K562 (cell line): Measurements from ENCODE around the gene C8A.

Experiments used
- CTCF ChIP-seq, 3 experiments: IDR thresholded peaks in 2 of 3; conservative IDR thresholded peaks in 1 of 3; 2 replicates each; pipeline ENCODE4 v1.5.1; 2011 to 2012; ENCODE audit warnings: low read length in 3 of 3, mild to moderate bottlenecking in 3 of 3, control low read depth in 2 of 3, improper control_type of control experiment in 1 of 3, inconsistent platforms in 1 of 3, low read depth in 1 of 3, mixed read lengths in 1 of 3, moderate library complexity in 1 of 3; ENCODE audit not compliant: insufficient read depth in 2 of 3
- DACH1 ChIP-seq: fragments of 450-650 bp; IDR thresholded peaks from 2 replicates; pipeline ENCODE4 v1.6.1; 2018; ENCODE audit not compliant: partially characterized antibody
- ELK1 ChIP-seq: sonication (generic); formaldehyde crosslinking; IDR thresholded peaks from 2 replicates; pipeline ENCODE4 v1.8.1; 2022; ENCODE audit warnings: missing genetic modification reagents
- EZH2 ChIP-seq: IDR thresholded peaks from 2 replicates; pipeline ENCODE4 v1.6.1; 2012; ENCODE audit warnings: low read depth, mild to moderate bottlenecking, inconsistent platforms, low read length, borderline replicate concordance
- LCOR ChIP-seq: sonication (generic); formaldehyde crosslinking; IDR thresholded peaks from 2 replicates; pipeline ENCODE4 v1.8.0; 2022; ENCODE audit warnings: mild to moderate bottlenecking, missing genetic modification reagents
- NEUROD1 ChIP-seq: fragments of 150-350 bp; IDR thresholded peaks from 2 replicates; pipeline ENCODE4 v1.6.1; 2014; ENCODE audit warnings: borderline replicate concordance, low read length, low read depth; ENCODE audit not compliant: partially characterized antibody
- NKRF ChIP-seq: fragments of 450-650 bp; IDR thresholded peaks from 2 replicates; pipeline ENCODE4 v1.6.1; 2016; ENCODE audit warnings: borderline replicate concordance
- POLR2A ChIP-seq: fragments of 450-650 bp; conservative IDR thresholded peaks from 2 replicates; pipeline ENCODE4 v1.6.1; 2016
- PYGO2 ChIP-seq: fragments of 450-650 bp; IDR thresholded peaks from 2 replicates; pipeline ENCODE4 v1.6.1; 2016; ENCODE audit warnings: mild to moderate bottlenecking, missing genetic modification characterization, moderate library complexity, missing compliant biosample characterization
- RBM22 ChIP-seq: fragments of 200-400 bp; formaldehyde crosslinking; IDR thresholded peaks from 2 replicates; pipeline ENCODE4 v1.6.1; 2018; ENCODE audit warnings: low read length, low read depth; ENCODE audit not compliant: poor library complexity, severe bottlenecking
- TAF15 ChIP-seq: fragments of 200-400 bp; formaldehyde crosslinking; IDR thresholded peaks from 2 replicates; pipeline ENCODE4 v1.6.1; 2017; ENCODE audit warnings: mild to moderate bottlenecking, low read depth, low read length, moderate library complexity
- ZBTB1 ChIP-seq: sonication (generic); formaldehyde crosslinking; IDR thresholded peaks from 2 replicates; pipeline ENCODE4 v1.8.1; 2023; ENCODE audit warnings: missing genetic modification reagents, low read depth, mild to moderate bottlenecking, borderline replicate concordance
- ZFP1 ChIP-seq: fragments of 450-650 bp; formaldehyde crosslinking; IDR thresholded peaks from 2 replicates; pipeline ENCODE4 v1.4.0; 2020; ENCODE audit warnings: mild to moderate bottlenecking, mixed read lengths
- ZNF143 ChIP-seq: sonication (generic); formaldehyde crosslinking; IDR thresholded peaks from 2 replicates; pipeline ENCODE4 v1.9.0; 2022; ENCODE audit warnings: mild to moderate bottlenecking, missing genetic modification reagents

- no peak for TF ChIP-seq CTCF (IDR thresholded peaks at IDR 0.05 in 2 of 3, conservative IDR thresholded peaks at IDR 0.05 in 1 of 3; ENCODE audit: insufficient read depth in 2 of 3, low read depth in 1 of 3, low read length in 3 of 3)
- TF ChIP-seq ZFP1 (CRISPR knock-in tag), result no peak
- no peak for TF ChIP-seq ZBTB1 (CRISPR knock-in tag)
- TF ChIP-seq PYGO2 (tag), result no peak
- no peak for TF ChIP-seq NEUROD1
- TF ChIP-seq NKRF, result no peak
- no peak for TF ChIP-seq ELK1 (CRISPR knock-in tag)
- TF ChIP-seq EZH2, result no peak
- no peak for TF ChIP-seq LCOR (CRISPR knock-in tag)
- no peak for TF ChIP-seq ZNF143 (CRISPR knock-in tag)
- TF ChIP-seq POLR2A, result no peak
- no peak for TF ChIP-seq DACH1
- TF ChIP-seq RBM22, result no peak
- no peak for TF ChIP-seq TAF15
Observed at GRCh38 chr1:56905667-56906066, 51.1 kb downstream of the C8A start.
